Measurements from ENCODE around the gene IGFLR1. TPM values are rescaled to one million over a fixed set of nuclear protein-coding genes. Genes with fewer than 3 reads are reported as not detected.

IGFLR1 gene
- total and polyA plus RNA-seq, 3 experiments from 2014 or later, result 96.7 to 110 (median 108) TPM

DNA sequence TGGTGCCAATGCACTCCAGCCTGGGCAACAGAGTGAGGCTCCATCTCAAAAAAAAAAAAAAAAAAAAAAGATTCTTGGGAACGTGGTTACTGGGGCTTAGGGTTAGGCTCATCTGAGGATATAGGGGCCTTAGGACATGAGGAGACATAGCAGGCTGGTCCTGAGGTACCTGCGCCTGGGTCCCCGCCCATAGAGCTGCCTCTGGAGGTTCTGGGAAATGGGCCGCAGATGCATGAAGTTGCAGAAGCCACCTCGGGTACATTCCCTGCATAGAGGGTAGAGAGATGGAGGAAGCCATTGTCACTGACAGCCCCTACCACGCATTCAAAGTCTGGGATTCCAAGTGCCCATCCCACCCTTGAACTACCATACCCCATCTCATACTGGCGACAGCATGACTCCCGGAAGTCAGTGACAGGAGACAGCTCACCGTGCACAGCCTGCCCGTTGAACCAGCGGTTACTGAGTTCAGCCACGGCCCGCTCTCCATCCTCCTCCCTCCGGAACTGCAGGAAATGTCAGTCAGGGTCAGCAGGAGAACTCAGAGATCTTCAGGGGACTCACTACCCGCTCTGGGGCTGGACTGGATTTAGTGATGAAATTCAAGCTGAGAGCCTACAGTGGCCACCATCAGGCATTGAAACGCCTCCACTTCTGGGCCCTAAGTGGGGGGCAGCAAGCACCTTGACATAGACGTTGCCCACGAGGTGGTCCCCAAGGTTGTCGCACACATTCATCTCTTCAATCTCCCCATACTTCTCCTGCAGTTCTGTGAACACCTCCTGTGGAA lies 1.6 kb upstream of the IGFLR1 start:
- ChIA-PET CTCF (interaction anchor here (0.7 to 1.3 kb wide), 3 partner anchors 16 to 59 kb away, joined by 3 read pairs; no protein-coding TSS in a partner anchor), POLR2A (interaction anchor here (0.6 to 1.9 kb wide), 4 partner anchors 14 to 96 kb away, joined by 3 to 12 read pairs (median 3); partner anchors contain the start of genes COX6B1 and PROSER3)
- Histone ChIP-seq H3K4me1 (ENCODE audit: insufficient read depth, low read length) (peaks cover 57% of the 10 kb centered on the region), H3K27ac (ENCODE audit: low read depth, low read length) (peak overlapping the region; percentile 17), H3K4me3 (ENCODE audit: low read length) (peak overlapping the region; percentile 97), H3K36me3 (ENCODE audit: insufficient read depth, low read length) (peaks cover 5% of the 10 kb centered on the region), H3K27me3 (ENCODE audit: insufficient read depth, low read length, poor library complexity, severe bottlenecking) (no peaks in the 10 kb centered on the region), H3K9me3 (ENCODE audit: low read length) (no peaks in the 10 kb centered on the region)
- Mint-ChIP-seq H3K4me3 (peak overlapping the region; percentile 90 to 100 (median 98)), H3K27ac (peak overlapping the region; percentile 96 to 100 (median 99)), H3K4me1 (peaks cover 53 to 78% (median 63%) of the 10 kb centered on the region in 3 donors), H3K36me3 (peaks cover 0 to 35% (median 0%) of the 10 kb centered on the region in 3 donors), H3K9me3 (no peaks in the 10 kb centered on the region), H3K27me3 (peaks cover 0 to 2% of the 10 kb centered on the region in 2 donors)
- no peak for DNase-seq

DNA sequence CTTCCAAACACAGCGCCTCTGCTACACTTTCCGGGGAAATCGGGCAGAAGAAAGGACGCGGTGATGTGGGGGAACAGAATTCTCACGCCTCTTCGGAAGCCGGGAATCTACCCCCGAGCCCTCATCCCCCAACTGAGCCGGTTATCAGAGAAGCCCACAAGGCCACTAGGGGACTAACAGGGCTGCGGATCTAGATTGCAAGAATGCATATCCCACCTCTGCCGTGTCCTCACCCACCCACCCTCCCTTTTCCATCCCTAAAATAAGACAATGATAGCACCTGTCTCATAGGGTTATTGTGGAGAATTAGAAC lies 1.1 kb downstream of the IGFLR1 start:
- Histone ChIP-seq H3K27me3 (ENCODE audit: insufficient read depth, low read length, poor library complexity, severe bottlenecking) (no peaks in the 10 kb centered on the region), H3K27ac (ENCODE audit: low read depth, low read length) (peak overlapping the region; percentile 72), H3K4me3 (ENCODE audit: low read length) (peak overlapping the region; percentile 98), H3K4me1 (ENCODE audit: insufficient read depth, low read length) (peaks cover 58% of the 10 kb centered on the region), H3K36me3 (ENCODE audit: insufficient read depth, low read length) (peaks cover 17% of the 10 kb centered on the region), H3K9me3 (ENCODE audit: low read length) (no peaks in the 10 kb centered on the region)
- Mint-ChIP-seq H3K27me3 (no peaks in the 10 kb centered on the region), H3K27ac (peak overlapping the region; percentile 79 to 99 (median 89)), H3K4me1 (peaks cover 41 to 75% (median 48%) of the 10 kb centered on the region in 3 donors), H3K36me3 (peaks cover 0 to 53% (median 0%) of the 10 kb centered on the region in 3 donors), H3K4me3 (peak overlapping the region; percentile 86 to 98 (median 94)), H3K9me3 (no peaks in the 10 kb centered on the region)
- POLR2A ChIA-PET, result interaction anchor here (0.6 to 1.4 kb wide), 6 partner anchors 11 to 374 kb away, joined by 3 to 5 read pairs (median 4); partner anchors contain the start of genes HSPB6, POLR2I and TBCB
- CTCF ChIA-PET, result interaction anchor here (1.1 to 1.5 kb wide), 6 partner anchors 12 to 190 kb away, joined by 3 to 5 read pairs (median 4); no protein-coding TSS in a partner anchor
- peak in 1 of 5 donors; percentile 17 for DNase-seq

DNA sequence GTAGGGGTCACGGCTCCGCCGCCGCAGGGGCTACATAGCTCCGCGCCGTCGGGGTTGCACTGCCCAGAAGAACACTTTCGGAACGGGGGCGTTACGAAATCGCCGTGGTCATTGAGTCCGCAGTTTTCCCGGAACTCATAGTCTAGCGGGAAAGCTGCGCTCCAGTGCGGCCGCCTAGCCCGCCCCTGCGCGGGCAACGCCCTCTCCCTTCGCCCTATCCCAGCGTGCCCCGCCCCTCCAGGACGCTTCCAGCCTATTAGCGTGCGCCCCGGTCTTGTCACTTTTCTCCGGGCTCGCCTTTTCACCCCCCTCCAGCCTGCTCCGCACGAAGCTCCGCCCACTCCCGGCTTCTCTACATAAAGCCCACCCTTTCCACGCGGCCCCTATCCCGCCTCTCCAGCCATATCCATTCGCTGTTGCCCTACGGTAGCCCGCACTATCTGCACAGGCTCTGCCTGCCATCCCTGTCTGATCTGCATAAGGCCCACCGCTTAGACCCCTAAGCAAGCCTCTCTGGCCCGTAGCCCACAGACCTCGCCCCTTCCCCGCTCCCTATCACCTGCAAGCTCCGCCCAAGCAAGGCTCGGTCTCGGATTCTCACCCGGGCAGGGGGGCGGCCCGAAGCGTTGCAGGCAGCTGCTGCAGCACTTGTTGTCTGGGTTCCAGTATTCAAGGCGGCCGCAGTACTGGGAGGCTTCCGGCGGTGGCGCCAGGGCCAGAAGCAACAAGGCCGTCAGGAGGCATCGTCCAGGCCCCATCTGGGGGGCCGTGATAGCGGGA lies 1.6 kb downstream of the IGFLR1 start:
- ChIA-PET POLR2A (interaction anchor here (0.6 to 1.5 kb wide), 9 partner anchors 8 to 518 kb away, joined by 3 to 7 read pairs (median 4); partner anchors contain the start of genes HSPB6, LIN37, POLR2I and TBCB), CTCF (interaction anchor here (1.1 to 1.5 kb wide), 6 partner anchors 11 to 190 kb away, joined by 3 to 5 read pairs (median 4); no protein-coding TSS in a partner anchor)
- peak; percentile 92 to 96 (median 95) for DNase-seq
- H3K9me3 ChIP-seq (ENCODE audit: low read length), result no peaks in the 10 kb centered on the region
- Mint-ChIP-seq H3K4me1 (peaks cover 35 to 70% (median 43%) of the 10 kb centered on the region in 3 donors), H3K9me3 (no peaks in the 10 kb centered on the region), H3K27ac (peak overlapping the region; percentile 79 to 97 (median 91)), H3K27me3 (no peaks in the 10 kb centered on the region), H3K4me3 (peak overlapping the region; percentile 86 to 98 (median 93)), H3K36me3 (peaks cover 0 to 57% (median 0%) of the 10 kb centered on the region in 3 donors)
- H3K27ac ChIP-seq (ENCODE audit: low read depth, low read length), result peak overlapping the region; percentile 72
- H3K4me3 ChIP-seq (ENCODE audit: low read length), result peak overlapping the region; percentile 98
- peaks cover 17% of the 10 kb centered on the region for H3K36me3 ChIP-seq (ENCODE audit: insufficient read depth, low read length)
- H3K27me3 ChIP-seq (ENCODE audit: insufficient read depth, low read length, poor library complexity, severe bottlenecking), result no peaks in the 10 kb centered on the region
- H3K4me1 ChIP-seq (ENCODE audit: insufficient read depth, low read length), result peaks cover 53% of the 10 kb centered on the region

DNA sequence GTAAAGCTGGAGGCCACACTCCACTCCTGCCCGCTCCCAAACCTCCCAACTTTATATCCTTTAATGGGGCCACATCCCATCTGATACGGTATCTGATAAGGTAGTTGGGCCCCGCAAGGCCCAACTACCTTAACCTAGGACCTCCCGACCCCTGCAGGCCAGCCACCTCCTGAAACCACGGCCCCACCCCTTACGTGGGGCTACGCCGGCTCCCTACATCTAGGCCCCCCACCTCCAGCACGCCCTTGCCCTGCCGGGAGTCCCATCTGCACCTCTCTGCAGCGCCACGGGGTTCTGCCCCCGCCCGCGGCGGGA lies 2.2 kb downstream of the IGFLR1 start:
- Histone ChIP-seq H3K4me3 (ENCODE audit: low read length) (peak overlapping the region; percentile 98), H3K4me1 (ENCODE audit: insufficient read depth, low read length) (peaks cover 52% of the 10 kb centered on the region), H3K27me3 (ENCODE audit: insufficient read depth, low read length, poor library complexity, severe bottlenecking) (no peaks in the 10 kb centered on the region), H3K9me3 (ENCODE audit: low read length) (no peaks in the 10 kb centered on the region), H3K36me3 (ENCODE audit: insufficient read depth, low read length) (peaks cover 17% of the 10 kb centered on the region), H3K27ac (ENCODE audit: low read depth, low read length) (peak overlapping the region; percentile 35)
- ChIA-PET POLR2A (interaction anchor here (0.6 to 1.5 kb wide), 6 partner anchors 8 to 518 kb away, joined by 4 to 7 read pairs (median 4); partner anchors contain the start of genes HSPB6, LIN37, POLR2I and TBCB), CTCF (interaction anchor here (1.1 to 1.5 kb wide), 6 partner anchors 11 to 191 kb away, joined by 3 to 5 read pairs (median 4); no protein-coding TSS in a partner anchor)
- no peak for DNase-seq
- Mint-ChIP-seq H3K27me3 (no peaks in the 10 kb centered on the region), H3K27ac (peak overlapping the region in 4 of 8 donors; percentile 57 to 93 (median 74)), H3K36me3 (peaks cover 0 to 56% (median 0%) of the 10 kb centered on the region in 3 donors), H3K4me3 (peak overlapping the region; percentile 86 to 98 (median 93)), H3K4me1 (peaks cover 33 to 65% (median 39%) of the 10 kb centered on the region in 3 donors), H3K9me3 (no peaks in the 10 kb centered on the region)

DNA sequence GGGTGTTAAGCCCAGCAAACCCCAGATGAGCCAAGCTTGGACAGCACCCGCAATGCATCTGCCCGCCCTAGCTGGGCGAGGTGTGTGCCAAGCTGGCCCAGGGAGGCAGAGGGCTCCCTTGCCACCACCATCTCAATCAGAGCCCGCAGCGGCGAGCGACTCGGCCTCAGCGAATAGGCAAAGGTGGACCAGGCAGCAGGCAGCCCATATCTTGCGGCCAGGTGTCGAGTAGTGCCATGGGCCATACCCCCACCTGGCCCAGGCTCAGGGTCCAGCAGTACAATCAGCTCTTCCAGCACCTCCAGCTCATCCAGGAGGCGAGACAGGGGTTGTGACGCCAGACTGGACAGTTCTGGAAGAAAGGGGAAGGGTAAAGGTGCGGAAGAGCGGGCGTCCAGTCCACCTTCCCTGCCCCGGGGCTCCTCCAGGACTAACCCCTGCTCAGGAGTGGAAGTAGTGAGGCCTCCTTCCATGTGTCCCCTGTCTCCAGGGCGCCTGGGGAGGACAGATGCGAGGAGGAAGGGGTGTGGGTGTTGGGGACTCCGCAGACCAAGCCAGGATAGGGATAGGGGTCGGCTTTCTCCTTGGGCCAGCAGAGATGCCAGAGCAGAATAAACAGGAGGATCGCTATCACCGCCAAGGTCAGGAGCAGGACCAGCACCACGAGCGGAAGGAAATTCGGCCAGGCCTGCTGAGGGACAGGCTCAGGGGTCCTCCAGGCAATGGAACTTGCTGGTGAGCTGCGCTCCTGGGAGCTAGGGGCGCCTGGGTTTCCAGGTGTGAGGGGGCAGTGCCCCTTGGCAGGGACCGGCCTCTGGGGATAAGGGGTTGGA lies 2.8 kb downstream of the IGFLR1 start:
- ChIA-PET POLR2A (interaction anchor here (1.4 to 1.5 kb wide), 2 partner anchors 9 to 21 kb away, joined by 5 to 7 read pairs; partner anchors contain the start of gene LIN37), CTCF (interaction anchor here (0.8 to 1.5 kb wide), 6 partner anchors 10 to 192 kb away, joined by 3 to 5 read pairs (median 4); no protein-coding TSS in a partner anchor)
- DNase-seq, result no peak
- H3K27ac Mint-ChIP-seq, result peak overlapping the region in 3 of 8 donors; percentile 5 to 75 (median 57)
- H3K9me3 Mint-ChIP-seq, result no peaks in the 10 kb centered on the region
- peaks cover under 1 to 56% (median 3%) of the 10 kb centered on the region in 3 donors for H3K36me3 Mint-ChIP-seq
- H3K27me3 Mint-ChIP-seq, result no peaks in the 10 kb centered on the region
- no peak overlapping the region for H3K27ac ChIP-seq (ENCODE audit: low read depth, low read length)
- H3K27me3 ChIP-seq (ENCODE audit: insufficient read depth, low read length, poor library complexity, severe bottlenecking), result no peaks in the 10 kb centered on the region
- H3K9me3 ChIP-seq (ENCODE audit: low read length), result no peaks in the 10 kb centered on the region
- H3K4me3 ChIP-seq (ENCODE audit: low read length), result peak overlapping the region; percentile 98
- H3K4me1 Mint-ChIP-seq, result peaks cover 33 to 63% (median 37%) of the 10 kb centered on the region in 3 donors
- H3K36me3 ChIP-seq (ENCODE audit: insufficient read depth, low read length), result peaks cover 22% of the 10 kb centered on the region
- H3K4me1 ChIP-seq (ENCODE audit: insufficient read depth, low read length), result peaks cover 52% of the 10 kb centered on the region
- peak overlapping the region; percentile 19 to 98 (median 93) for H3K4me3 Mint-ChIP-seq

DNA sequence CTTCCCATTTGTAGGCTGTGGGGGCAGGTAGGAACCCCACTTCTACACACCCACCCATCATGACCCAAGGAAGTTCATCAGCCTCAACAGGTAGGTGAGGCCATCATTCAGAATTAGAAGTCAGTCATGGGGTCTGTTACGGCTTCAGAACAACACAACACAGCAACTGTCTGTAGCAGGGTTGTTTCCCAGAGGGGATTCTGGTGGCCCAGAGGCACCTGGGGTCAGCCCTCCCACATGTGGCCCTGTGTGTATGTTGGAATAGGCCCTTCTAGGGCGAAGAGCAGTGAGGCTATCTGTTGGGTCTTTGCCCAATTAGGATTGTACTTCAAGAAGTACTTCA lies 3.4 kb downstream of the IGFLR1 start:
- peaks cover 22% of the 10 kb centered on the region for H3K36me3 ChIP-seq (ENCODE audit: insufficient read depth, low read length)

More for the DNA sequence above, 3.4 kb downstream of the IGFLR1 start:
- ChIA-PET CTCF (interaction anchor here (0.8 kb wide), 1 partner anchor 16 kb away, joined by 3 read pairs; no protein-coding TSS in a partner anchor), POLR2A (interaction anchor here (1.5 kb wide), 1 partner anchor 10 kb away, joined by 7 read pairs; the partner anchor contains the start of gene LIN37)
- Mint-ChIP-seq H3K4me1 (peaks cover 28 to 61% (median 31%) of the 10 kb centered on the region in 3 donors), H3K27ac (peak overlapping the region in 6 of 8 donors; percentile 5 to 75 (median 14)), H3K27me3 (no peaks in the 10 kb centered on the region), H3K4me3 (peak overlapping the region; percentile 57 to 95 (median 86)), H3K36me3 (peaks cover 4 to 60% (median 10%) of the 10 kb centered on the region in 3 donors), H3K9me3 (no peaks in the 10 kb centered on the region)
- H3K4me1 ChIP-seq (ENCODE audit: insufficient read depth, low read length), result peaks cover 46% of the 10 kb centered on the region
- H3K4me3 ChIP-seq (ENCODE audit: low read length), result no peak overlapping the region
- H3K27me3 ChIP-seq (ENCODE audit: insufficient read depth, low read length, poor library complexity, severe bottlenecking), result no peaks in the 10 kb centered on the region
- no peaks in the 10 kb centered on the region for H3K9me3 ChIP-seq (ENCODE audit: low read length)
- H3K27ac ChIP-seq (ENCODE audit: low read depth, low read length), result no peak overlapping the region
- DNase-seq, result no peak
